ENCODE data around the gene KMT5B.

DNA sequence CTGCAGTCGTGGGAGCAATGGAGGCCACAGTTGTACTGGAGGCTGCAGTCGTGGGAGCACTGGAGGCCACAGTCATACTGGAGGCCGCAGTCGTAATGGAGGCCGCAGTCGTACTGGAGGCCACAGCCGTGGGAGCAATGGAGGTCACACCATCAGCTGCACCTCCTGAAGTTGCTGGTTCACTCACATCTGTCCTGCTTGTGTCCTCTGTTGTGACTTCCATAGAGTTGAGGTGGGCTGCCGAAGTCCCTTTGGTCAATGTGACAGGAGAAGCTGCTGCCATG is 49.4 kb upstream of the KMT5B start:
- TF ChIP-seq ZNF24 (tag by site-specific recombination; IDR thresholded peaks at IDR 0.05) = no peak
- TF ChIP-seq, protein P1, sequence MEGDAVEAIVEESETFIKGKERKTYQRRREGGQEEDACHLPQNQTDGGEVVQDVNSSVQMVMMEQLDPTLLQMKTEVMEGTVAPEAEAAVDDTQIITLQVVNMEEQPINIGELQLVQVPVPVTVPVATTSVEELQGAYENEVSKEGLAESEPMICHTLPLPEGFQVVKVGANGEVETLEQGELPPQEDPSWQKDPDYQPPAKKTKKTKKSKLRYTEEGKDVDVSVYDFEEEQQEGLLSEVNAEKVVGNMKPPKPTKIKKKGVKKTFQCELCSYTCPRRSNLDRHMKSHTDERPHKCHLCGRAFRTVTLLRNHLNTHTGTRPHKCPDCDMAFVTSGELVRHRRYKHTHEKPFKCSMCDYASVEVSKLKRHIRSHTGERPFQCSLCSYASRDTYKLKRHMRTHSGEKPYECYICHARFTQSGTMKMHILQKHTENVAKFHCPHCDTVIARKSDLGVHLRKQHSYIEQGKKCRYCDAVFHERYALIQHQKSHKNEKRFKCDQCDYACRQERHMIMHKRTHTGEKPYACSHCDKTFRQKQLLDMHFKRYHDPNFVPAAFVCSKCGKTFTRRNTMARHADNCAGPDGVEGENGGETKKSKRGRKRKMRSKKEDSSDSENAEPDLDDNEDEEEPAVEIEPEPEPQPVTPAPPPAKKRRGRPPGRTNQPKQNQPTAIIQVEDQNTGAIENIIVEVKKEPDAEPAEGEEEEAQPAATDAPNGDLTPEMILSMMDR (tag by site-specific recombination; IDR thresholded peaks at IDR 0.05) = no peak
- no peak for TF ChIP-seq ZBTB20 (tag by site-specific recombination; IDR thresholded peaks at IDR 0.05)
- TF ChIP-seq, protein P2, sequence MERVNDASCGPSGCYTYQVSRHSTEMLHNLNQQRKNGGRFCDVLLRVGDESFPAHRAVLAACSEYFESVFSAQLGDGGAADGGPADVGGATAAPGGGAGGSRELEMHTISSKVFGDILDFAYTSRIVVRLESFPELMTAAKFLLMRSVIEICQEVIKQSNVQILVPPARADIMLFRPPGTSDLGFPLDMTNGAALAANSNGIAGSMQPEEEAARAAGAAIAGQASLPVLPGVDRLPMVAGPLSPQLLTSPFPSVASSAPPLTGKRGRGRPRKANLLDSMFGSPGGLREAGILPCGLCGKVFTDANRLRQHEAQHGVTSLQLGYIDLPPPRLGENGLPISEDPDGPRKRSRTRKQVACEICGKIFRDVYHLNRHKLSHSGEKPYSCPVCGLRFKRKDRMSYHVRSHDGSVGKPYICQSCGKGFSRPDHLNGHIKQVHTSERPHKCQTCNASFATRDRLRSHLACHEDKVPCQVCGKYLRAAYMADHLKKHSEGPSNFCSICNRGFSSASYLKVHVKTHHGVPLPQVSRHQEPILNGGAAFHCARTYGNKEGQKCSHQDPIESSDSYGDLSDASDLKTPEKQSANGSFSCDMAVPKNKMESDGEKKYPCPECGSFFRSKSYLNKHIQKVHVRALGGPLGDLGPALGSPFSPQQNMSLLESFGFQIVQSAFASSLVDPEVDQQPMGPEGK (tag by site-specific recombination; IDR thresholded peaks at IDR 0.05) = no peak
- TF ChIP-seq ZNF274 (IDR thresholded peaks at IDR 0.05; ENCODE audit: low read length) = no peak
- no peak for TF ChIP-seq ZNF274 (tag by site-specific recombination; IDR thresholded peaks at IDR 0.05; ENCODE audit: borderline replicate concordance)
- no peak for TF ChIP-seq KLF1 (tag by site-specific recombination; IDR thresholded peaks at IDR 0.05)
- TF ChIP-seq, protein P3, sequence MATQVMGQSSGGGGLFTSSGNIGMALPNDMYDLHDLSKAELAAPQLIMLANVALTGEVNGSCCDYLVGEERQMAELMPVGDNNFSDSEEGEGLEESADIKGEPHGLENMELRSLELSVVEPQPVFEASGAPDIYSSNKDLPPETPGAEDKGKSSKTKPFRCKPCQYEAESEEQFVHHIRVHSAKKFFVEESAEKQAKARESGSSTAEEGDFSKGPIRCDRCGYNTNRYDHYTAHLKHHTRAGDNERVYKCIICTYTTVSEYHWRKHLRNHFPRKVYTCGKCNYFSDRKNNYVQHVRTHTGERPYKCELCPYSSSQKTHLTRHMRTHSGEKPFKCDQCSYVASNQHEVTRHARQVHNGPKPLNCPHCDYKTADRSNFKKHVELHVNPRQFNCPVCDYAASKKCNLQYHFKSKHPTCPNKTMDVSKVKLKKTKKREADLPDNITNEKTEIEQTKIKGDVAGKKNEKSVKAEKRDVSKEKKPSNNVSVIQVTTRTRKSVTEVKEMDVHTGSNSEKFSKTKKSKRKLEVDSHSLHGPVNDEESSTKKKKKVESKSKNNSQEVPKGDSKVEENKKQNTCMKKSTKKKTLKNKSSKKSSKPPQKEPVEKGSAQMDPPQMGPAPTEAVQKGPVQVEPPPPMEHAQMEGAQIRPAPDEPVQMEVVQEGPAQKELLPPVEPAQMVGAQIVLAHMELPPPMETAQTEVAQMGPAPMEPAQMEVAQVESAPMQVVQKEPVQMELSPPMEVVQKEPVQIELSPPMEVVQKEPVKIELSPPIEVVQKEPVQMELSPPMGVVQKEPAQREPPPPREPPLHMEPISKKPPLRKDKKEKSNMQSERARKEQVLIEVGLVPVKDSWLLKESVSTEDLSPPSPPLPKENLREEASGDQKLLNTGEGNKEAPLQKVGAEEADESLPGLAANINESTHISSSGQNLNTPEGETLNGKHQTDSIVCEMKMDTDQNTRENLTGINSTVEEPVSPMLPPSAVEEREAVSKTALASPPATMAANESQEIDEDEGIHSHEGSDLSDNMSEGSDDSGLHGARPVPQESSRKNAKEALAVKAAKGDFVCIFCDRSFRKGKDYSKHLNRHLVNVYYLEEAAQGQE (tag by site-specific recombination; IDR thresholded peaks at IDR 0.05) = no peak
- no peak for TF ChIP-seq ZBTB1 (tag by site-specific recombination; IDR thresholded peaks at IDR 0.05)
- TF ChIP-seq ZNF433 (tag by site-specific recombination; IDR thresholded peaks at IDR 0.05; ENCODE audit: low read depth) = no peak
- TF ChIP-seq ZBTB17 (tag by site-specific recombination; IDR thresholded peaks at IDR 0.05) = no peak

All from HEK293 (cell line).